HepG2 (cell line): Measurements from ENCODE around the gene ZC3H15. TPM values are rescaled to one million over a fixed set of nuclear protein-coding genes. Genes with fewer than 3 reads are reported as not detected.

Experiments
- HCFC1 ChIP-seq: fragments of 150-350 bp; IDR thresholded peaks from 2 replicates; pipeline ENCODE4 v1.6.1; 2014; ENCODE audit warnings: low read depth, low read length
- HIVEP1 ChIP-seq: sonication (generic); formaldehyde crosslinking; IDR thresholded peaks from 2 replicates; pipeline ENCODE4 v1.4.0; 2020; ENCODE audit warnings: mild to moderate bottlenecking, missing genetic modification reagents
- MBD4 ChIP-seq: IDR thresholded peaks from 2 replicates; pipeline ENCODE4 v1.6.1; 2012; ENCODE audit warnings: low read length, inconsistent platforms, borderline replicate concordance
- MED1 ChIP-seq: sonication (generic); formaldehyde crosslinking; IDR thresholded peaks from 2 replicates; pipeline ENCODE4 v1.4.0; 2020; ENCODE audit warnings: missing genetic modification reagents
- MTA3 ChIP-seq: sonication (generic); formaldehyde crosslinking; IDR thresholded peaks from 2 replicates; pipeline ENCODE4 v1.4.0; 2020; ENCODE audit warnings: missing genetic modification reagents
- NR2F1 ChIP-seq, 2 experiments: fragments of 450-650 bp in 1 of 2; formaldehyde crosslinking in 1 of 2; IDR thresholded peaks; 2 replicates each; pipeline versions ENCODE4 v1.5.0 to v1.6.1; 2016 to 2020; ENCODE audit warnings: mild to moderate bottlenecking in 1 of 2, missing compliant biosample characterization in 1 of 2, missing genetic modification reagents in 1 of 2, moderate library complexity in 1 of 2
- REL ChIP-seq: sonication (generic); formaldehyde crosslinking; conservative IDR thresholded peaks from 2 replicates; pipeline ENCODE4 v1.8.0; 2022; ENCODE audit warnings: mild to moderate bottlenecking, missing genetic modification reagents, moderate library complexity
- SKI ChIP-seq: fragments of 450-650 bp; IDR thresholded peaks from one replicate; pipeline ENCODE4 v1.6.1; 2018; ENCODE audit warnings: mild to moderate bottlenecking; ENCODE audit not compliant: partially characterized antibody
- ZFP62 ChIP-seq: sonication (generic); formaldehyde crosslinking; IDR thresholded peaks from 2 replicates; pipeline ENCODE4 v1.4.0; 2020; ENCODE audit warnings: missing genetic modification reagents
- ZNF142 ChIP-seq: sonication (generic); formaldehyde crosslinking; IDR thresholded peaks from 2 replicates; pipeline ENCODE4 v1.4.0; 2020; ENCODE audit warnings: missing genetic modification reagents
- ZNF318 ChIP-seq: sonication (generic); formaldehyde crosslinking; IDR thresholded peaks from 2 replicates; pipeline ENCODE4 v1.4.0; 2020; ENCODE audit warnings: mild to moderate bottlenecking, missing genetic modification reagents
- ZNF501 ChIP-seq: sonication (generic); formaldehyde crosslinking; IDR thresholded peaks from 2 replicates; pipeline ENCODE4 v1.5.1; 2020; ENCODE audit warnings: mild to moderate bottlenecking, moderate library complexity, missing genetic modification reagents
- ZNF558 ChIP-seq: sonication (generic); formaldehyde crosslinking; IDR thresholded peaks from 2 replicates; pipeline ENCODE4 v1.9.0; 2022; ENCODE audit warnings: mild to moderate bottlenecking, missing genetic modification reagents, borderline replicate concordance
- ZNF562 ChIP-seq: sonication (generic); formaldehyde crosslinking; IDR thresholded peaks from 2 replicates; pipeline ENCODE4 v1.8.0; 2022; ENCODE audit warnings: missing genetic modification reagents, borderline replicate concordance
- ZNF891 ChIP-seq: sonication (generic); formaldehyde crosslinking; IDR thresholded peaks from 2 replicates; pipeline ENCODE4 v1.5.0; 2020; ENCODE audit warnings: mild to moderate bottlenecking, missing genetic modification reagents
- polyA plus RNA-seq, 8 experiments: library from polyadenylated mRNA; depleted of rRNA in 3 of 8; stranded (reverse) in 7 of 8; unstranded in 1 of 8; fragments of >200 nt; fragmentation: Illumina TruSeq in 4 of 8; extraction: Trizol in 4 of 8; gene quantifications; 2 replicates each; pipeline versions ENCODE4 v1.2.1 to v1.2.3, GENCODE V29; 2011 to 2016; ENCODE audit warnings: low read depth in 4 of 8, missing spikeins in 1 of 8, mixed read lengths in 1 of 8; ENCODE audit not compliant: insufficient read depth in 1 of 8
- total RNA-seq, 5 experiments: library from RNA; depleted of rRNA; stranded (reverse); fragments of >200 nt; fragmentation: Illumina TruSeq; extraction: Trizol; gene quantifications; 2 replicates each; pipeline ENCODE4 v1.2.3, GENCODE V29; 2016; ENCODE audit warnings: low read depth in 1 of 5

ZC3H15 gene
- total and polyA plus RNA-seq, 2 of the 13 experiments (the other 11 are each of a cell fraction or from before 2014, with no cell fraction given): 84.6 to 168 TPM

GRCh38 chr2:186485871-186486650, at the start of gene ZC3H15 (continued):
- TF ChIP-seq ZNF142 (peak; percentile 71; the same call in 1 of the 2 replicates), MTA3 (no peak), MED1 (CRISPR knock-in tag) (peak; percentile 72; the same call in 1 of the 2 replicates), ZNF318 (0 out of 2 replicates have a peak, but pooled peaks have one; percentile 21), ZNF501 (CRISPR knock-in tag) (peak; percentile 99), ZFP62 (CRISPR knock-in tag) (no peak), REL (CRISPR knock-in tag) (peak; percentile 91; the same call in 1 of the 2 replicates), ZNF562 (CRISPR knock-in tag) (no peak), ZNF558 (peak; percentile 86; the same call in 1 of the 2 replicates), HIVEP1 (CRISPR knock-in tag) (peak; percentile 89; the same call in 1 of the 2 replicates), HCFC1 (peak; percentile 60), MBD4 (no peak), ZNF891 (peak; percentile 91; the same call in 1 of the 2 replicates), SKI (peak; percentile 33), NR2F1 (CRISPR knock-in tag; IDR thresholded peaks at IDR 0.05) (peak; percentile 58 to 75)
